Endometrium (tissue), 2 donors: ENCODE results near the gene DALRD3.

ENCODE experiments used
- FAIRE-seq: peaks from 2 replicates; lab custom pipeline; 2012; peaks lifted over from hg19 to GRCh38; lab: Jason Lieb, UNC
- donor health status: control.
- donor health status: control.

DALRD3 gene

GRCh38 chr3:49017971-49018706 lies at the start of gene DALRD3:
Gene DALRD3 (minus strand): TSS chr3:49018580. CDS start chr3:49018564, 16 bp downstream.
- FAIRE-seq = no peak

GRCh38 chr3:49058011-49058410 lies 39.6 kb upstream of the DALRD3 start:
- no peak for FAIRE-seq

GRCh38 chr3:49057268-49057667 lies 38.9 kb upstream of the DALRD3 start:
- no peak for FAIRE-seq

- FAIRE-seq = no peak
Measured at GRCh38 chr3:49054344-49054862, 36.0 kb upstream of the DALRD3 start.

DNA sequence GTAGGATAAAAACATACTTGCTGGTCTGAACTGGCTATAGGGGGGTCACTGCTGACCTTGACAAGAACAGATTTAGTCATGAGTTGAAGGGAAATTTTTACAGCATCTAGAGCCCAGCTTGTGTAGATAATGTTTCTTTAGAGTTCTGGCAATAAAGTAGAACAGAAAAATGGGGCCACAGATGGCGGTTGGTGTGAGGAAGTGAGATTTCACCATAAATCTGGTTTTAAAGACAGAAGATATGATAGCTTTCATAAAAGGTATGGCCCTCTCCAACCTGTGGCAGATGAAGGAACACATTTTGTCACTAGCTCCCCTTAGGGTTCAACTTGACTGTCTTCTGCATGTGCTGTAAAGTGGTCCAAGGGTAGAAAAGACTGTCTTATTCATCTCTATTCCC lies 35.2 kb upstream of the DALRD3 start:
- FAIRE-seq = no peak

GRCh38 chr3:49035281-49035680 lies 16.9 kb upstream of the DALRD3 start:
- FAIRE-seq = no peak

GRCh38 chr3:49034650-49035049 lies 16.3 kb upstream of the DALRD3 start:
- no peak for FAIRE-seq

DNA sequence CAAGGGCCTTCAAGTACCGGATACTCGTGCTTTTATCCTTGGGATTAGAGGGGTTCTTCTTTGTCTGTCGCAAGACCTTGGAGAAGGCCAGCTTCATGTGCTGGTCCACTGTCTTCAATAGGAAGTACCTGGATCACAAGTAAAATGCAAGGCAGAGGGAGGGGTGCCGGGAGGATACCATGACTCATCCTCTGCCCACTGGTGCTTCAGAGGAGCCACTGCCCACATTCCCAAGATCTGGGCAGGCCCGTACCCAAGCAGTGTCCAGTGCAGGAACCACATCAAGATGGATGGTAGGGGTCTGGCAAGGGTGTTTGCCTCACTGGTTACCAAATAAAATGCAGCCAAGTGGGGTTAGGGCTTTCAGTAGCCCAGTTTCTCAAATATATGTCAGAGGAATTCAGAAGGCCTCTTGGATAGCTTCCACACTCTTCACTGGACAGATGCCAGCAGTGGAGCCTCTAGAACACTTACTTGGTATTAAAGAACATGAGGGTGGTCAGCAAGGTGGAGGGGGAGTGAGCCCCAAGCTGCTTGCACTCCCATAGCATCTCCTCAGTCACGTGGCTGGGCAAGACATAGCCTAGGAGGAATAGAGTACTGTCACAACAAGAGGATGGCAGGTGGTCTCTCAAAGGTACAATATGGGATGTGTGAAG lies 14.4 kb upstream of the DALRD3 start:
- no peak for FAIRE-seq

DNA sequence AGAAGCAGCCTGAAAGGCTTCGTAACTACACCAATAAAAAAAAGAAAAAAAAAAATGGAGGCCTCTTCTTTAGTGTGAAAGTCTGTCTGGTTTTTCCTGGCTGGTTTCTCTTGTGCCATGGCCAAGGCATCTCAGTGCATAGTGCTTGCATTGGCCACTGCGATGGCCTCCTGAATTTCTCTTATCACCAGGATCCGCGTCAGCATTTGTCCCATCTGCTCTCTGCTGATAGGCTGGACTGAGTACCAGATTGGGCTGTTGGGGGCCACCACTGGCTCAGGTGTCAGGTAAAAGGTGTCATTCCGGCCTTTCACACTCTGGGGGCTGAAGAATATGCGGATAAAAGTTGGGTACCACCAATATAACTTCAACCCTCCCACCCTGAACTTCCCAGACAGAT lies 11.9 kb upstream of the DALRD3 start:
- no peak for FAIRE-seq

- no peak for FAIRE-seq
Measured at GRCh38 chr3:49029563-49029884, 11.1 kb upstream of the DALRD3 start.

DNA sequence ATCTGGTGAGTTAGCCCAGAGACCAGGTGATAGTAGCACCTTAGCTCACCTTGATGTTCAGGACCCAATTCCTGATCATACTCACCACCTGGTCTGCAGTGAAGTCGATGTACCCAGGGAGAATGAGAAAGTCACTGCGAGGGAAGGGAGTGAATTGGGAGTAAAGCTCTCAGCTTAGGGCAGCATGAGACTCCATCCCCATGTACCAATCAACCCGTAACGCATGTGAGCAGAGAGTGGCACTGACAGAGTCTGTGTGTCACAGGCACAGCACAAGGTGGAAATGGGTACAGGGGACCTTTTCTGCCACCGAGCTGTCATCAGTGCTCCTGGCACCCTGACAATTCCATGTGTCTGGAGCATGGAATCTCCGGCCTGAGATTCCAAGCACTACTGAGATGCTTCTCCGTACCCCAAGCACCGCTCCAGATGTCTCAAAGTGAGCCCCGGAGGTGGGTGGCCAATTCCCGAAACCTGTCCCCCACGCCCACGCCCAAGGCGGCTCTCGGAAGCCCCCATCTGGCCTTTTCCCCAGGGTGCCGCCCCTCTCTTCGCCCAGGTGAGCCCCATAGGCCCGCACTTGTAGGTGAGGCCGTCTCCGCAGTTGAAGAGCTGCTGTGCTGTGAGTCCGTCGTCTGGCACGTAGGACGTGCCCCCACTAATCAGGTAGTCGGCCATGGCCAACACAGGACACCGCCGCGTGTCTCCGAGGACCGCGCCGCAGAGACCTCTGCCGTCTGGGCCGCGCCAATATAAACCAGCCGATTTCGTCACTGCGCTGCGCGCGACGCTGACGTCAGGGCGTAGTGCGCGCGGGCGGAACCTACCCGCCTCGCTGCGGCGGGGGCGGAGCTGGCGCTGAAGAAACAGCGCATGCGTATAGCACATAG lies 10.5 kb upstream of the DALRD3 start, which contains the start of gene IMPDH2:
IMPDH2 (minus strand) TSS at position 726 of the 890 bp plus-strand sequence; CDS start at position 678, 48 bp downstream.
- FAIRE-seq = peak; percentile 67

DNA sequence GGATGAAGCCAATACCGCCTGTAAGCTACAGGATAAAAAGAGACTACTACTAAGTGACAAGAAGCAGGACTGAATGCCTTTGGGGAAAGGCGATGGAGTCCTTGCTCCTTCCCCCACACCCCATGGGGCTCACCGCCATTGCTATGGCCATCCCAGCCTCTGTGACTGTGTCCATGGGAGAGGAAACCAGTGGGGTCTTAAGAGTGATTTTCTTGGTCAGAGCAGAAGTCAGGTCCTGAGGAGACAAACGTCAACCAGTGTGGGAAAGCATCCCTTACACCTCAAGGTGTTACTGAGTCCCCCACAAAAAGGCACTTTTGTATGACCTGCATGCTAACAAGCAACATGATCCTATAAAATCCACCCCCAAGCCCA lies 9.9 kb upstream of the DALRD3 start:
- no peak for FAIRE-seq

GRCh38 chr3:49027634-49028033 lies 9.3 kb upstream of the DALRD3 start:
- FAIRE-seq = no peak

- FAIRE-seq = no peak
Measured at GRCh38 chr3:49026536-49026935, 8.2 kb upstream of the DALRD3 start.

DNA sequence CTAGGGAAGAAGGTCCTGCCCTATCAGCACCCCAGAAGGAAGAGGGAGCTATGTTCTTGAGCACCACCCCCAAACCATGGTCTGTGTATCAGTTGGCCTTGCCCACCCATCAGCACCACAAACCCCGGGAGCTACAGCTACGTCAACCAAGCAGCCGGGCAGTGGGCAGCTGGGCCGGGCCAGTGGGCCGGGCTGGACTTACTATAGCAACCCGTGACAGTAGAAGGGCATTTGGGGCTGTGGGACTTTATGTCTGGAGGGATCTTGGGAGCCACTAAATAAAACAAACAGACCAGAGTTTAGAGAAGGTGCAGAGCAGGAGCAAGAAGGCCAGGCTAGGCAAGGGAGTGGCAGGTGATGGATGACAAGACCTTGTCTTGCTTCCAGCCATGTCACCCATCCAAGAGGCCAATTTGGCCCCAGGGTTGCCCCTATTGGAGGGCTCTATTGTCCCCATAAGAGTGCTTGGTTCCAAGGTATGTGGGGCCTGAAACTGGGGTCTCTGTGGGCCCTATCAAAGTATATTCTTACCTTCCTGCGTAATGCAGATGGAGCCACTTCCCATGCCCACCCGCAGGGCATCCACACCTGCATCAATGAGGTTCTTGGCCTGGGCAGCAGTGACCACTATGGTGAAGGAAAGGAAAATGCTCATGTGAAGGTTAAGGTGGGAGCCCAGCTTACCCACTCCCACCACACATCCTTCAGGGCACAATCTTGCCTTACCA lies 7.6 kb upstream of the DALRD3 start:
- FAIRE-seq = no peak

DNA sequence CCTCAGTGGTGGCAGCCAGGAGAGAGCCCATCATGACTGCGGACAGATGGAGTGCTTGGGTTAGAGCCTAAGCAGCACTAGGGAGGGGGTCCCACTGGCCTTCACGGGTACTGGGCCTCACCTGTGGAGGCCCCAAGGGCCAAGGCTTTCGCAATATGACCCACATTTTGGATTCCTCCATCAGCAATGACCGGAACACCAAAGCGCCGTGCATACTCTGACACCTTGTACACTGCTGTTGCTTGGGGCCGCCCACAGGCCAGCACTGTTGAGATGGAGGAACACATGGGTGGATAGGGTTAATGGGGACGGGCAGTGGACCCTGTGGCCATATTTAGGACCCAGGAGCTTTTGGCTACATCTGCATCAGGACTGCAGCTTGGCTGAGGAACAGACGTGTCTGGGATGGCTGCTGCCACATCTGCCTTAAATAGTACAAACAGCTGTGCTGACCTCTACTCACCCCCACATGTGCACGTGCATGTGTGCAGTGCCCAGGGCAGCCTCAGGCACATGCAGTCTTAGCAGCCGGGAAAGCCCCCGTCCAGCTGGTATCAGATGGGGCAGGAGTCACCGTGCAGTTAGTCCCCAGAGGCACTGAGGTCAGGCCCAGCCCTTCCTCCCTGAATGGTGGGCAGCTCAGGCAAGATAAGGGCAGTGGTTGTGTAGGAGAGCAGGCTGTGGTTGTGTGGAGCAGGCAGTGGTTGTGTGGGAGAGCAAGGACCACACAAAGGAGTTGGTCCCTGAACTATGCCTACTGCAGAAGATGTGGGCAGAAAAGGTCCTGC lies 6.8 kb upstream of the DALRD3 start:
- no peak for FAIRE-seq

DNA sequence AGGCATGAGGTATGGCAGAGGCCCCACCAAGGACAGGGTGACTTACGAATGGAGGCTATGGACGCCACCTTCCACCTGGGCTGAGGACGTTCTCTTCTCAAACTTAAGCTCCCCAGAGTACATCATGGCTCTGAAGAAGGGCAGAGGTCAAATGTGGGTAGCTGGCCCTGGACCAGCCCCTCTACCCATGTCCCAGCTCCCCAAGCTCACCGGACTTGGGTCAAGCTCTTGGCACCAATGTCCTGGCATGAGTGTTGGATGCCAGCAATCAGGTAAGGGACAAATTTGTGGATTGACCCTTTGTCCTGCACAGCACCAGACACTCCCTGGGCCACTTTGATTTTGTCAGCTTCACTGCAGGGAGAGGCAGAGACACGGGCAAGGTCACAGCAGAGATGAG lies 6.1 kb upstream of the DALRD3 start:
- FAIRE-seq = no peak

- no peak for FAIRE-seq
Measured at GRCh38 chr3:49023775-49024174, 5.4 kb upstream of the DALRD3 start.

DNA sequence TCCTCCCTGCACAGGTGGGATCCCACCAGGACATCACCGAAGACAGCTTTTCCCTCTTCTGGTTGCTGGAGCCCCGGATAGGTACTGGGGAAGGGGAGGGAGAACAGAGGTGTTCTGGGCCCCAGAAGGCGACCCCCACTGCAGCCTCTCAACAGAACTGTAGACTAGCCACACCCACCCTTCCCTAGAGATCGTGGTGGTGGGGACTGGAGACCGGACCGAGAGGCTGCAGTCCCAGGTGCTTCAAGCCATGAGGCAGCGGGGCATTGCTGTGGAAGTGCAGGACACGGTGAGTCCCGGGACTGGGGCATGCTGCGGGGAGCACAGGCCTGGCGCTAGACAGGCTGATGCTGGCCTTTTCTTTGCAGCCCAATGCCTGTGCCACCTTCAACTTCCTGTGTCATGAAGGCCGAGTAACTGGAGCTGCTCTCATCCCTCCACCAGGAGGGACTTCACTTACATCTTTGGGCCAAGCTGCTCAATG lies 4.3 kb upstream of the DALRD3 start:
- FAIRE-seq = no peak

- FAIRE-seq = no peak
Measured at GRCh38 chr3:49021813-49022687, 3.7 kb upstream of the DALRD3 start, which contains the start of gene NDUFAF3. Gene NDUFAF3 (plus strand): TSS chr3:49022121. CDS start chr3:49022145, 24 bp downstream.
